K562 (cell line): ENCODE measurements around the gene PATJ. TPM values are rescaled to one million over a fixed set of nuclear protein-coding genes. Genes with fewer than 3 reads are reported as not detected.

Experiments
- ATAC-seq: fragments of 200-7000 bp; cut with Tn5 transposase; 3 replicates; pipeline ENCODE4 v1.9.1; 2020; ENCODE audit warnings: moderate library complexity
- BruUV-seq: library from RNA; stranded (reverse); fragments of 400-500 nt; replicated peaks from 2 replicates; lab custom pipeline; 2021; lab: Mats Ljungman, UMichigan
- CTCF ChIA-PET: fragments of 300-600 bp; formaldehyde crosslinking; extraction: SDS; loops from one replicate; lab custom pipeline; 2021; ENCODE audit warnings: low intra/inter-chr PET ratio; lab: Yijun Ruan, JAX
- POLR2A ChIA-PET: fragments of 300-600, 350-650 bp; sonication (Branson Sonifier 250); formaldehyde crosslinking; extraction: SDS; loops from one replicate; lab custom pipeline; 2021; ENCODE audit warnings: antibody characterized with exemption, inconsistent platforms; lab: Yijun Ruan, JAX
- DNase-seq, 4 experiments: peaks; one replicate each; pipeline versions ENCODE4 v3.0.0 to v3.0.0-alpha.2; 2011 to 2018; ENCODE audit warnings: low spot score in 3 of 4, mixed read lengths in 3 of 4; ENCODE audit errors: extremely low read depth in 1 of 4
- FAIRE-seq: peaks from 2 replicates; lab custom pipeline; 2011; peaks lifted over from hg19 to GRCh38; lab: Jason Lieb, UNC
- H2AFZ ChIP-seq: 2 replicates; pipeline ENCODE4 v1.6.0; 2011; ENCODE audit warnings: low read depth, low read length, control low read depth, inconsistent platforms
- H3K27ac ChIP-seq: fragments of 200-600 bp; 3 replicates; pipeline ENCODE4 v1.8.0; 2011; ENCODE audit warnings: low read depth, mild to moderate bottlenecking, control low read depth, inconsistent platforms, low read length, moderate library complexity, mixed read lengths; ENCODE audit errors: extremely low read depth
- H3K27me3 ChIP-seq, 2 experiments: fragments of 300-600 bp in 1 of 2; 2 replicates in 1 of 2; 3 replicates in 1 of 2; pipeline versions ENCODE4 v1.6.0 to v1.8.0; 2011; ENCODE audit warnings: inconsistent platforms in 2 of 2, low read length in 2 of 2, mild to moderate bottlenecking in 1 of 2, mixed read lengths in 1 of 2, moderate library complexity in 1 of 2; ENCODE audit not compliant: control insufficient read depth in 2 of 2, insufficient read depth in 2 of 2
- H3K36me3 ChIP-seq: fragments of 300-600 bp; 3 replicates; pipeline ENCODE4 v1.8.0; 2011; ENCODE audit warnings: mild to moderate bottlenecking, low read length, inconsistent platforms; ENCODE audit not compliant: control insufficient read depth, insufficient read depth
- H3K4me1 ChIP-seq, 2 experiments: fragments of 200-600 bp in 1 of 2; replicated peaks in 1 of 2; 2 replicates in 1 of 2; 3 replicates in 1 of 2; pipeline versions ENCODE4 v1.5.1 to v1.8.0; 2011; ENCODE audit warnings: inconsistent platforms in 2 of 2, low read length in 2 of 2, mild to moderate bottlenecking in 1 of 2, mixed read lengths in 1 of 2, moderate library complexity in 1 of 2; ENCODE audit not compliant: control insufficient read depth in 2 of 2, insufficient read depth in 2 of 2
- H3K4me2 ChIP-seq: 2 replicates; pipeline ENCODE4 v1.6.1; 2011; ENCODE audit warnings: low read length, control low read depth, inconsistent platforms, mixed read lengths; ENCODE audit not compliant: insufficient read depth
- H3K4me3 ChIP-seq: fragments of 200-600 bp; sonication (generic), shearing (Covaris generic); 2 replicates; pipeline ENCODE4 v1.5.1; 2016; ENCODE audit warnings: control low read depth, inconsistent platforms
- H3K79me2 ChIP-seq: fragments of 200-600 bp; 3 replicates; pipeline ENCODE4 v1.8.0; 2011; ENCODE audit warnings: low read length, inconsistent platforms; ENCODE audit not compliant: control insufficient read depth, insufficient read depth
- H3K9ac ChIP-seq, 2 experiments: 2 replicates each; pipeline versions ENCODE4 v1.6.0 to v1.6.1; 2011; ENCODE audit warnings: low read depth in 2 of 2, low read length in 2 of 2, control low read depth in 1 of 2, inconsistent platforms in 1 of 2, mild to moderate bottlenecking in 1 of 2, mixed read lengths in 1 of 2; ENCODE audit not compliant: insufficient read depth in 1 of 2
- H3K9me1 ChIP-seq: one replicate; pipeline ENCODE4 v1.6.0; 2011; ENCODE audit warnings: inconsistent platforms, mild to moderate bottlenecking, low read length, moderate library complexity; ENCODE audit not compliant: control insufficient read depth, insufficient read depth
- H3K9me3 ChIP-seq: replicated peaks from 2 replicates; pipeline ENCODE4 v1.5.1; 2011; ENCODE audit warnings: low read depth, low read length, inconsistent platforms; ENCODE audit not compliant: control insufficient read depth, insufficient read depth
- H4K20me1 ChIP-seq: replicated peaks from 2 replicates; pipeline ENCODE4 v1.6.1; 2011; ENCODE audit warnings: low read length, inconsistent platforms, mixed read lengths; ENCODE audit not compliant: control insufficient read depth, insufficient read depth
- ARID3A ChIP-seq: IDR thresholded peaks from 2 replicates; pipeline ENCODE4 v1.6.1; 2012; ENCODE audit warnings: low read depth, low read length, improper control_type of control experiment, borderline replicate concordance
- CBX2 ChIP-seq: fragments of 200-600 bp; sonication (generic); IDR thresholded peaks from one replicate; pipeline ENCODE4 v1.6.1; 2012; ENCODE audit warnings: mild to moderate bottlenecking, low read length, inconsistent platforms; ENCODE audit not compliant: insufficient read depth, poor library complexity, severe bottlenecking
- CEBPB ChIP-seq: fragments of 450-650 bp; IDR thresholded peaks from 2 replicates; pipeline ENCODE4 v1.6.1; 2016; ENCODE audit warnings: missing genetic modification characterization, missing compliant biosample characterization
- CLOCK ChIP-seq: fragments of 250-450 bp; sonication (Bioruptor Pico); IDR thresholded peaks from 2 replicates; pipeline ENCODE4 v1.4.0; 2020; ENCODE audit warnings: mild to moderate bottlenecking, moderate library complexity, borderline replicate concordance
- DMBX1 ChIP-seq: fragments of 250-450 bp; sonication (Bioruptor Pico); IDR thresholded peaks from 2 replicates; pipeline ENCODE4 v1.8.0; 2022; ENCODE audit warnings: inconsistent platforms, mild to moderate bottlenecking, moderate library complexity, borderline replicate concordance
- EWSR1 ChIP-seq: fragments of 450-650 bp; IDR thresholded peaks from 2 replicates; pipeline ENCODE4 v1.6.1; 2018; ENCODE audit warnings: borderline replicate concordance, mild to moderate bottlenecking, low read depth, moderate library complexity; ENCODE audit not compliant: partially characterized antibody
- LEF1 ChIP-seq: fragments of 450-650 bp; IDR thresholded peaks from 2 replicates; pipeline ENCODE4 v1.6.1; 2016; ENCODE audit warnings: mild to moderate bottlenecking
- MTA1 ChIP-seq: fragments of 450-650 bp; IDR thresholded peaks from 2 replicates; pipeline ENCODE4 v1.6.1; 2017; ENCODE audit warnings: borderline replicate concordance
- POLR3A ChIP-seq: IDR thresholded peaks from 2 replicates; pipeline ENCODE4 v1.6.1; 2011; ENCODE audit warnings: borderline replicate concordance, mild to moderate bottlenecking, moderate library complexity; ENCODE audit not compliant: insufficient read length, insufficient read depth; ENCODE audit errors: extremely low read depth
- RHOXF2B ChIP-seq: fragments of 250-450 bp; sonication (Bioruptor Pico); conservative IDR thresholded peaks from 2 replicates; pipeline ENCODE4 v1.5.1; 2021
- TCFL5 ChIP-seq: fragments of 250-450 bp; sonication (Bioruptor Pico); conservative IDR thresholded peaks from 2 replicates; pipeline ENCODE4 v1.6.1; 2021; ENCODE audit warnings: mild to moderate bottlenecking, moderate library complexity, matching md5 sums
- THRB ChIP-seq: fragments of 450-650 bp; formaldehyde crosslinking; conservative IDR thresholded peaks from 2 replicates; pipeline ENCODE4 v1.4.0; 2022; ENCODE audit warnings: mild to moderate bottlenecking, missing genetic modification characterization
- ZBTB9 ChIP-seq: fragments of 450-650 bp; formaldehyde crosslinking; IDR thresholded peaks from 2 replicates; pipeline ENCODE4 v1.4.0; 2020; ENCODE audit warnings: mild to moderate bottlenecking, moderate library complexity
- ZC3H8 ChIP-seq: fragments of 450-650 bp; IDR thresholded peaks from 2 replicates; pipeline ENCODE4 v1.6.1; 2017
- in situ Hi-C: fragments of 300-500 bp; cut with MboI; formaldehyde crosslinking; loops from 4 replicates; pipeline ENCODE4 v1.15.0; 2018; ENCODE audit warnings: inconsistent platforms, mixed read lengths
- intact Hi-C: fragments of 100-400 bp; cut with micrococcal nuclease; formaldehyde crosslinking; loops from 2 replicates; pipeline ENCODE4 v1.14.2; 2022
- polyA plus RNA-seq, 8 experiments: library from polyadenylated mRNA; depleted of rRNA in 4 of 8; stranded (reverse) in 5 of 8; unstranded in 3 of 8; fragments of >200 nt; fragmentation: Nextera tagmentation in 2 of 8; fragmentation: Illumina TruSeq in 1 of 8; extraction: Ambion mirVana in 2 of 8; extraction: Trizol in 1 of 8; gene quantifications; 2 replicates each; pipeline versions ENCODE4 v1.2.1 to v1.2.3, GENCODE V29; 2011 to 2014; ENCODE audit warnings: inconsistent platforms in 1 of 8, missing spikeins in 1 of 8
- total RNA-seq, 7 experiments: library from RNA; depleted of rRNA in 6 of 7; stranded (reverse); fragments of >200 nt in 6 of 7; fragmentation: Illumina TruSeq in 2 of 7; extraction: Trizol in 2 of 7; gene quantifications; 2 replicates each; pipeline versions ENCODE4 v1.2.1 to v1.2.3, GENCODE V29; 2011 to 2021; ENCODE audit warnings: low replicate concordance in 1 of 7

Gene PATJ
- total and polyA plus RNA-seq, 9 of the 15 experiments (the other 6 are each of a cell fraction or from before 2014, with no cell fraction given) = 0.22 TPM; not detected in 8

GRCh38 chr1:62052946-62053345 lies 310.7 kb downstream of the PATJ start:
- intact Hi-C loops (no loop called here), in situ Hi-C loops (no loop called here)
- Histone ChIP-seq H3K9me1 (no peaks in the 10 kb centered on the region), H3K4me3 (no peak overlapping the region), H3K4me1 (no peaks in the 10 kb centered on the region; a peak in 1 of 5 replicates), H2AFZ (no peak overlapping the region), H3K9ac (no peak overlapping the region), H3K27me3 (no peaks in the 10 kb centered on the region; a peak in 4 of 5 replicates), H3K36me3 (no peaks in the 10 kb centered on the region), H3K79me2 (no peaks in the 10 kb centered on the region), H3K27ac (no peak overlapping the region), H4K20me1 (no peaks in the 10 kb centered on the region; the same call in 1 of the 2 replicates), H3K4me2 (no peak overlapping the region), H3K9me3 (no peaks in the 10 kb centered on the region)
- BruUV-seq = no TSS peak
- no peak for ATAC-seq
- POLR2A ChIA-PET = no interaction called here
- no peak for FAIRE-seq
- no peak for DNase-seq
- CTCF ChIA-PET = no interaction called here
- TF ChIP-seq RHOXF2B (CRISPR knock-in tag) (no peak), ARID3A (no peak), EWSR1 (no peak), ZBTB9 (CRISPR knock-in tag) (no peak), MTA1 (no peak), CBX2 (no peak), ZC3H8 (no peak), DMBX1 (no peak), TCFL5 (CRISPR knock-in tag) (no peak), CLOCK (CRISPR knock-in tag) (no peak), CEBPB (no peak), LEF1 (no peak), POLR3A (no peak), THRB (CRISPR knock-in tag) (no peak)
